K562 (cell line): ENCODE data around the gene MFSD11. TPM values are rescaled to one million over a fixed set of nuclear protein-coding genes. Genes with fewer than 3 reads are reported as not detected.

Experiments
- ATAC-seq: fragments of 200-7000 bp; cut with Tn5 transposase; 3 replicates; pipeline ENCODE4 v1.9.1; 2020; ENCODE audit warnings: moderate library complexity
- BruUV-seq: library from RNA; stranded (reverse); fragments of 400-500 nt; replicated peaks from 2 replicates; lab custom pipeline; 2021; lab: Mats Ljungman, UMichigan
- CTCF ChIA-PET: fragments of 300-600 bp; formaldehyde crosslinking; extraction: SDS; loops from one replicate; lab custom pipeline; 2021; ENCODE audit warnings: low intra/inter-chr PET ratio; lab: Yijun Ruan, JAX
- POLR2A ChIA-PET: fragments of 300-600, 350-650 bp; sonication (Branson Sonifier 250); formaldehyde crosslinking; extraction: SDS; loops from one replicate; lab custom pipeline; 2021; ENCODE audit warnings: antibody characterized with exemption, inconsistent platforms; lab: Yijun Ruan, JAX
- DNase-seq, 4 experiments: peaks; one replicate each; pipeline versions ENCODE4 v3.0.0 to v3.0.0-alpha.2; 2011 to 2018; ENCODE audit warnings: low spot score in 3 of 4, mixed read lengths in 3 of 4; ENCODE audit errors: extremely low read depth in 1 of 4
- FAIRE-seq: peaks from 2 replicates; lab custom pipeline; 2011; peaks lifted over from hg19 to GRCh38; lab: Jason Lieb, UNC
- H2AFZ ChIP-seq: 2 replicates; pipeline ENCODE4 v1.6.0; 2011; ENCODE audit warnings: low read depth, low read length, control low read depth, inconsistent platforms
- H3K27ac ChIP-seq: fragments of 200-600 bp; 3 replicates; pipeline ENCODE4 v1.8.0; 2011; ENCODE audit warnings: low read depth, mild to moderate bottlenecking, control low read depth, inconsistent platforms, low read length, moderate library complexity, mixed read lengths; ENCODE audit errors: extremely low read depth
- H3K27me3 ChIP-seq, 2 experiments: fragments of 300-600 bp in 1 of 2; 2 replicates in 1 of 2; 3 replicates in 1 of 2; pipeline versions ENCODE4 v1.6.0 to v1.8.0; 2011; ENCODE audit warnings: inconsistent platforms in 2 of 2, low read length in 2 of 2, mild to moderate bottlenecking in 1 of 2, mixed read lengths in 1 of 2, moderate library complexity in 1 of 2; ENCODE audit not compliant: control insufficient read depth in 2 of 2, insufficient read depth in 2 of 2
- H3K36me3 ChIP-seq: fragments of 300-600 bp; 3 replicates; pipeline ENCODE4 v1.8.0; 2011; ENCODE audit warnings: mild to moderate bottlenecking, low read length, inconsistent platforms; ENCODE audit not compliant: control insufficient read depth, insufficient read depth
- H3K4me1 ChIP-seq, 2 experiments: fragments of 200-600 bp in 1 of 2; replicated peaks in 1 of 2; 2 replicates in 1 of 2; 3 replicates in 1 of 2; pipeline versions ENCODE4 v1.5.1 to v1.8.0; 2011; ENCODE audit warnings: inconsistent platforms in 2 of 2, low read length in 2 of 2, mild to moderate bottlenecking in 1 of 2, mixed read lengths in 1 of 2, moderate library complexity in 1 of 2; ENCODE audit not compliant: control insufficient read depth in 2 of 2, insufficient read depth in 2 of 2
- H3K4me2 ChIP-seq: 2 replicates; pipeline ENCODE4 v1.6.1; 2011; ENCODE audit warnings: low read length, control low read depth, inconsistent platforms, mixed read lengths; ENCODE audit not compliant: insufficient read depth
- H3K4me3 ChIP-seq: fragments of 200-600 bp; sonication (generic), shearing (Covaris generic); 2 replicates; pipeline ENCODE4 v1.5.1; 2016; ENCODE audit warnings: control low read depth, inconsistent platforms
- H3K79me2 ChIP-seq: fragments of 200-600 bp; 3 replicates; pipeline ENCODE4 v1.8.0; 2011; ENCODE audit warnings: low read length, inconsistent platforms; ENCODE audit not compliant: control insufficient read depth, insufficient read depth
- H3K9ac ChIP-seq, 2 experiments: 2 replicates each; pipeline versions ENCODE4 v1.6.0 to v1.6.1; 2011; ENCODE audit warnings: low read depth in 2 of 2, low read length in 2 of 2, control low read depth in 1 of 2, inconsistent platforms in 1 of 2, mild to moderate bottlenecking in 1 of 2, mixed read lengths in 1 of 2; ENCODE audit not compliant: insufficient read depth in 1 of 2
- H3K9me1 ChIP-seq: one replicate; pipeline ENCODE4 v1.6.0; 2011; ENCODE audit warnings: inconsistent platforms, mild to moderate bottlenecking, low read length, moderate library complexity; ENCODE audit not compliant: control insufficient read depth, insufficient read depth
- H3K9me3 ChIP-seq: replicated peaks from 2 replicates; pipeline ENCODE4 v1.5.1; 2011; ENCODE audit warnings: low read depth, low read length, inconsistent platforms; ENCODE audit not compliant: control insufficient read depth, insufficient read depth
- H4K20me1 ChIP-seq: replicated peaks from 2 replicates; pipeline ENCODE4 v1.6.1; 2011; ENCODE audit warnings: low read length, inconsistent platforms, mixed read lengths; ENCODE audit not compliant: control insufficient read depth, insufficient read depth
- CTCF ChIP-seq, 3 experiments: IDR thresholded peaks in 2 of 3; conservative IDR thresholded peaks in 1 of 3; 2 replicates each; pipeline ENCODE4 v1.5.1; 2011 to 2012; ENCODE audit warnings: low read length in 3 of 3, mild to moderate bottlenecking in 3 of 3, control low read depth in 2 of 3, improper control_type of control experiment in 1 of 3, inconsistent platforms in 1 of 3, low read depth in 1 of 3, mixed read lengths in 1 of 3, moderate library complexity in 1 of 3; ENCODE audit not compliant: insufficient read depth in 2 of 3
- RAD21 ChIP-seq, 2 experiments: fragments of 250-450 bp in 1 of 2; fragments of 450-650 bp in 1 of 2; sonication (Bioruptor Pico) in 1 of 2; formaldehyde crosslinking in 1 of 2; IDR thresholded peaks in 1 of 2; conservative IDR thresholded peaks in 1 of 2; 2 replicates each; pipeline versions ENCODE4 v1.4.0 to v1.8.0; 2020 to 2022; ENCODE audit warnings: mild to moderate bottlenecking in 2 of 2, moderate library complexity in 1 of 2
- STAG1 ChIP-seq: sonication (generic); formaldehyde crosslinking; IDR thresholded peaks from 2 replicates; pipeline ENCODE4 v1.5.0; 2020; ENCODE audit warnings: missing genetic modification reagents, borderline replicate concordance
- ZBTB49 ChIP-seq: sonication (generic); formaldehyde crosslinking; IDR thresholded peaks from 2 replicates; pipeline ENCODE4 v1.8.0; 2022; ENCODE audit warnings: missing genetic modification reagents, mild to moderate bottlenecking, borderline replicate concordance
- ZNF318 ChIP-seq, 2 experiments: fragments of 450-650 bp; IDR thresholded peaks; 2 replicates each; pipeline ENCODE4 v1.6.1; 2016; ENCODE audit warnings: mild to moderate bottlenecking in 2 of 2, borderline replicate concordance in 1 of 2, low read depth in 1 of 2, moderate library complexity in 1 of 2
- ZNF766 ChIP-seq: fragments of 200-800 bp; sonication (Bioruptor generic); conservative IDR thresholded peaks from 2 replicates; pipeline ENCODE4 v1.6.1; 2016; ENCODE audit warnings: missing genetic modification characterization, missing compliant biosample characterization
- WGBS: fragments of 100-300 bp; shearing (Covaris generic); methylation state at CpG from one replicate; pipeline ENCODE4 v1.1.6; 2016; ENCODE audit warnings: low coverage, mixed read lengths; ENCODE audit not compliant: insufficient coverage; ENCODE audit errors: missing lambda C conversion rate; 5-methylcytosine and 5-hydroxymethylcytosine counted together
- in situ Hi-C: fragments of 300-500 bp; cut with MboI; formaldehyde crosslinking; loops from 4 replicates; pipeline ENCODE4 v1.15.0; 2018; ENCODE audit warnings: inconsistent platforms, mixed read lengths
- intact Hi-C: fragments of 100-400 bp; cut with micrococcal nuclease; formaldehyde crosslinking; loops from 2 replicates; pipeline ENCODE4 v1.14.2; 2022
- polyA plus RNA-seq, 8 experiments: library from polyadenylated mRNA; depleted of rRNA in 4 of 8; stranded (reverse) in 5 of 8; unstranded in 3 of 8; fragments of >200 nt; fragmentation: Nextera tagmentation in 2 of 8; fragmentation: Illumina TruSeq in 1 of 8; extraction: Ambion mirVana in 2 of 8; extraction: Trizol in 1 of 8; gene quantifications; 2 replicates each; pipeline versions ENCODE4 v1.2.1 to v1.2.3, GENCODE V29; 2011 to 2014; ENCODE audit warnings: inconsistent platforms in 1 of 8, missing spikeins in 1 of 8
- total RNA-seq, 7 experiments: library from RNA; depleted of rRNA in 6 of 7; stranded (reverse); fragments of >200 nt in 6 of 7; fragmentation: Illumina TruSeq in 2 of 7; extraction: Trizol in 2 of 7; gene quantifications; 2 replicates each; pipeline versions ENCODE4 v1.2.1 to v1.2.3, GENCODE V29; 2011 to 2021; ENCODE audit warnings: low replicate concordance in 1 of 7

MFSD11 gene
- total and polyA plus RNA-seq, 9 of the 15 experiments (the other 6 are each of a cell fraction or from before 2014, with no cell fraction given): 14.4 to 24.5 (median 19.9) TPM

- no peak overlapping the region for H3K27ac ChIP-seq
- H3K4me2 ChIP-seq: no peak overlapping the region
- H3K4me3 ChIP-seq: no peak overlapping the region
- peak; percentile 69 to 74 (median 72) for DNase-seq
- WGBS: 2% methylated on average over 8 of the region's 8 CpGs
- CTCF ChIA-PET: interaction anchor here (0.6 kb wide), 1 partner anchor 240 kb away, joined by 3 read pairs; no protein-coding TSS in a partner anchor
- no peak overlapping the region for H3K9ac ChIP-seq
- no peak overlapping the region for H2AFZ ChIP-seq
- peaks cover 8 to 34% of the 10 kb centered on the region in 2 experiments; a peak in 3 of 5 replicates for H3K27me3 ChIP-seq
- in situ Hi-C loops (no loop called here), intact Hi-C loops (loop anchor here (5.0 kb wide), 1 partner anchor 71 kb away; no protein-coding TSS in a partner anchor)
- H3K9me3 ChIP-seq: no peaks in the 10 kb centered on the region
- peak; percentile 91 for ATAC-seq
- no TSS peak for BruUV-seq
- no peaks in the 10 kb centered on the region for H3K9me1 ChIP-seq
- H3K4me1 ChIP-seq: peaks cover 4 to 5% of the 10 kb centered on the region in 2 experiments; a peak in 1 of 5 replicates
- no peaks in the 10 kb centered on the region for H3K79me2 ChIP-seq
- peak; percentile 92 for FAIRE-seq
- no peaks in the 10 kb centered on the region for H4K20me1 ChIP-seq
- POLR2A ChIA-PET: interaction anchor here (0.8 kb wide), 1 partner anchor 10 kb away, joined by 3 read pairs; no protein-coding TSS in a partner anchor
- no peaks in the 10 kb centered on the region for H3K36me3 ChIP-seq
- TF ChIP-seq ZNF766 (CRISPR knock-in tag): peak; percentile 87
- peak; percentile 39; the same call in 1 of the 2 replicates for TF ChIP-seq STAG1
- peak; percentile 48 to 76 for TF ChIP-seq RAD21 (CRISPR knock-in tag; conservative IDR thresholded peaks at IDR 0.05 in 1 of 2, IDR thresholded peaks at IDR 0.05 in 1 of 2)
- peak; percentile 83 to 87 (median 86) for TF ChIP-seq CTCF (IDR thresholded peaks at IDR 0.05 in 2 of 3, conservative IDR thresholded peaks at IDR 0.05 in 1 of 3; ENCODE audit: insufficient read depth in 2 of 3, low read depth in 1 of 3, low read length in 3 of 3)
- TF ChIP-seq ZNF318 (IDR thresholded peaks at IDR 0.05; ENCODE audit: borderline replicate concordance in 1 of 2, low read depth in 1 of 2): no peak
- TF ChIP-seq ZBTB49 (CRISPR knock-in tag): no peak
Observed at GRCh38 chr17:76816590-76817135, 78.7 kb downstream of the MFSD11 start.
